ENCODE data around the gene KIRREL1. TPM values are rescaled to one million over a fixed set of nuclear protein-coding genes. Genes with fewer than 3 reads are reported as not detected.

KIRREL1 gene
- total RNA-seq, 1 experiment from 2014 or later: 42.4 TPM

DNA sequence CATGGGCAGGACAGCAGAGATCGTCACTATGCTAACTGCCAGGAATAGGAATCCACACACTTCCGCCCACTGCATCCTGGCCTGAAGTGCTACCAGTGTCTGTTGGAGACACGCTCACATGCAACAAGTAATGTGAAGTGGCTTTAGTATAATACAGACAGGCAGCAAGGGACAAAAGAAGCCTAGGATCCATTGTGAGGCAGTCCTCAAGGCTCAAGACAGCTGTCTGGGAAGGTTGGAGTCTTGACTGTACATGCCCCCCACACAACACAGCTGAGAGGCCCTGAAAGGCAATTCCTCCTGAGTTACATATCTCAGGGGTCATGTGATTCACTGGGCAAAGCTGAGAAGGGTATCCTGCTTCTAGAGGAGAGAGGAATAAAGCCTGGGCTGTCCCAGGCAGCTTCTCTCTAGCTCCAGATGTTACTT lies 147.3 kb downstream of the KIRREL1 start (continued):
- TF ChIP-seq AFF4 (CRISPR knock-in tag; IDR thresholded peaks at IDR 0.05; ENCODE audit: borderline replicate concordance) (no peak), ZNF138 (CRISPR knock-in tag; conservative IDR thresholded peaks at IDR 0.05) (no peak)

- CTCF ChIA-PET: interaction anchor here (1.7 kb wide), 1 partner anchor 58 kb away, joined by 4 read pairs; no protein-coding TSS in a partner anchor
- ATAC-seq (no peak), DNase-seq (ENCODE audit: low spot score) (no peak)
- H3K4me1 Mint-ChIP-seq: peaks cover 11% of the 10 kb centered on the region; the same call in 1 of the 2 replicates
- POLR2A ChIA-PET: no interaction called here
- peaks cover 17% of the 10 kb centered on the region for H3K9me3 Mint-ChIP-seq
- no peak for TF ChIP-seq ZNF263 (CRISPR knock-in tag; IDR thresholded peaks at IDR 0.05; ENCODE audit: low read depth)
- no peaks in the 10 kb centered on the region for H3K36me3 Mint-ChIP-seq
- no peak overlapping the region for H3K27ac Mint-ChIP-seq
- peaks cover 47% of the 10 kb centered on the region for H3K27me3 Mint-ChIP-seq (ENCODE audit: low read depth)
- H3K4me3 Mint-ChIP-seq: no peak overlapping the region
Observed at GRCh38 chr1:158145173-158145719, 151.8 kb downstream of the KIRREL1 start.

- peaks cover 56% of the 10 kb centered on the region for H3K27me3 Mint-ChIP-seq (ENCODE audit: low read depth)
- ChIA-PET POLR2A (no interaction called here), CTCF (interaction anchor here (1.0 to 1.7 kb wide), 2 partner anchors 25 to 57 kb away, joined by 3 to 4 read pairs; no protein-coding TSS in a partner anchor)
- no peak for ATAC-seq
- no peaks in the 10 kb centered on the region for H3K36me3 Mint-ChIP-seq
- TF ChIP-seq, protein P1, sequence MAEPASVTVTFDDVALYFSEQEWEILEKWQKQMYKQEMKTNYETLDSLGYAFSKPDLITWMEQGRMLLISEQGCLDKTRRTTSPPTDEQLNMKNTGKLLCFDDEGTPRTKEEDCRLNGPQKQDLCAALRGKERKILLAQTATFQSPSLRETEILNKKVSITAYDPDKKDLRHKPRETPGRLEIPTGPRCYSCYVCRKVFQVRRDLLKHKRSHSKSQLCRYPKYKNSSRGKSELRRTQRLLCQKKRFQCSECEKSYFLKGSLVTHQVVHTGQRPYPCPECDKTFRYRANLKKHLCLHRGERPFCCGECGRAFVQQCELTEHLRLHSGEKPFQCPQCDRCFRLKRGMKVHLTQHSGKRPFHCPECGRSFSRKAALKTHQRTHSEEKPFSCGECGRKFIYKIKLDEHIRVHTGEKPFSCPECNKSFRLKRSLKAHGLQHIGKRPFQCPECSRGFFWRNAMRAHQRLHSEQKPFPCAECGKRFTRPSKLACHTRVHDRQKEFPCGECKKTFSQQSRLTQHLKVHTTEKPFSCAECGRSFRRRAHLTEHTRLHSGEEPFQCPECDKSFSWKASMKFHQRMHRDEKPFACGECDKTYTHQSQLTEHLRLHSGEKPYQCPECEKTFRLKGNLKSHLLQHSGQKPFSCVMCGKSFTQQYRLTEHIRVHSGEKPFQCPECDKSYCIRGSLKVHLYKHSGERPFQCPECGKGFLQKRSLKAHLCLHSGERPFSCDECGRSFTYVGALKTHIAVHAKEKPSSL (CRISPR knock-in tag; conservative IDR thresholded peaks at IDR 0.05): no peak
- TF ChIP-seq, protein P2, sequence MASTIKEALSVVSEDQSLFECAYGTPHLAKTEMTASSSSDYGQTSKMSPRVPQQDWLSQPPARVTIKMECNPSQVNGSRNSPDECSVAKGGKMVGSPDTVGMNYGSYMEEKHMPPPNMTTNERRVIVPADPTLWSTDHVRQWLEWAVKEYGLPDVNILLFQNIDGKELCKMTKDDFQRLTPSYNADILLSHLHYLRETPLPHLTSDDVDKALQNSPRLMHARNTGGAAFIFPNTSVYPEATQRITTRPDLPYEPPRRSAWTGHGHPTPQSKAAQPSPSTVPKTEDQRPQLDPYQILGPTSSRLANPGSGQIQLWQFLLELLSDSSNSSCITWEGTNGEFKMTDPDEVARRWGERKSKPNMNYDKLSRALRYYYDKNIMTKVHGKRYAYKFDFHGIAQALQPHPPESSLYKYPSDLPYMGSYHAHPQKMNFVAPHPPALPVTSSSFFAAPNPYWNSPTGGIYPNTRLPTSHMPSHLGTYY (CRISPR knock-in tag; IDR thresholded peaks at IDR 0.05): no peak
- TF ChIP-seq PRDM15 (CRISPR knock-in tag; IDR thresholded peaks at IDR 0.05) (no peak), PRRX2 (CRISPR knock-in tag; IDR thresholded peaks at IDR 0.05) (no peak), ZNF263 (CRISPR knock-in tag; IDR thresholded peaks at IDR 0.05; ENCODE audit: low read depth) (no peak), JAZF1 (CRISPR knock-in tag; IDR thresholded peaks at IDR 0.05) (no peak)
- TF ChIP-seq, protein P3, sequence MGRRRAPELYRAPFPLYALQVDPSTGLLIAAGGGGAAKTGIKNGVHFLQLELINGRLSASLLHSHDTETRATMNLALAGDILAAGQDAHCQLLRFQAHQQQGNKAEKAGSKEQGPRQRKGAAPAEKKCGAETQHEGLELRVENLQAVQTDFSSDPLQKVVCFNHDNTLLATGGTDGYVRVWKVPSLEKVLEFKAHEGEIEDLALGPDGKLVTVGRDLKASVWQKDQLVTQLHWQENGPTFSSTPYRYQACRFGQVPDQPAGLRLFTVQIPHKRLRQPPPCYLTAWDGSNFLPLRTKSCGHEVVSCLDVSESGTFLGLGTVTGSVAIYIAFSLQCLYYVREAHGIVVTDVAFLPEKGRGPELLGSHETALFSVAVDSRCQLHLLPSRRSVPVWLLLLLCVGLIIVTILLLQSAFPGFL (CRISPR knock-in tag; IDR thresholded peaks at IDR 0.05; ENCODE audit: borderline replicate concordance): no peak
- H3K4me3 Mint-ChIP-seq: no peak overlapping the region
- H3K4me1 Mint-ChIP-seq: peaks cover 8% of the 10 kb centered on the region; the same call in 1 of the 2 replicates
- H3K9me3 Mint-ChIP-seq: peaks cover 17% of the 10 kb centered on the region
- DNase-seq (ENCODE audit: low spot score): no peak
- H3K27ac Mint-ChIP-seq: no peak overlapping the region
Observed at GRCh38 chr1:158146165-158146564, 152.7 kb downstream of the KIRREL1 start.

All from WTC11 (cell line).